Lung (tissue), 12 donors: ENCODE results near the gene CSHL1. TPM values are rescaled to one million over a fixed set of nuclear protein-coding genes. Genes with fewer than 3 reads are reported as not detected.
"Not testable (repeated sequence)": the region's sequence is repeated elsewhere in the genome, so short reads cannot be mapped to it uniquely, and the experiment has no call there.

ENCODE experiments used
- ATAC-seq: fragments of 200-7000 bp; cut with Tn5 transposase; one replicate; pipeline ENCODE4 v1.9.1; 2020; ENCODE audit warnings: moderate number of reproducible peaks; ENCODE audit not compliant: insufficient read depth, low FRiP score
- DNase-seq, 3 donors: peaks; one replicate each; pipeline ENCODE4 v3.0.0-alpha.2; 2013 to 2017
- H3K27ac ChIP-seq, 2 donors: one replicate each; pipeline ENCODE4 v1.5.1; 2013; ENCODE audit warnings: mild to moderate bottlenecking in 2 of 2, moderate library complexity in 2 of 2, control low read depth in 1 of 2, inconsistent platforms in 1 of 2, low read depth in 1 of 2, low read length in 1 of 2
- H3K27me3 ChIP-seq, 3 donors: one replicate each; pipeline ENCODE4 v1.5.1; 2013; ENCODE audit warnings: low read length in 2 of 3; ENCODE audit not compliant: control insufficient read depth in 3 of 3, insufficient read depth in 3 of 3
- H3K36me3 ChIP-seq, 4 donors: one replicate each; pipeline ENCODE4 v1.5.1; 2013; ENCODE audit warnings: low read length in 4 of 4, mild to moderate bottlenecking in 1 of 4, moderate library complexity in 1 of 4; ENCODE audit not compliant: control insufficient read depth in 4 of 4, insufficient read depth in 4 of 4
- H3K4me1 ChIP-seq, 5 donors: one replicate each; pipeline ENCODE4 v1.5.1; 2013; ENCODE audit warnings: low read length in 5 of 5, mild to moderate bottlenecking in 2 of 5, moderate library complexity in 1 of 5; ENCODE audit not compliant: control insufficient read depth in 5 of 5, insufficient read depth in 5 of 5
- H3K4me3 ChIP-seq: one replicate; pipeline ENCODE4 v1.5.1; 2013; ENCODE audit warnings: mild to moderate bottlenecking, control low read depth, moderate library complexity
- H3K9ac ChIP-seq, 2 donors: one replicate each; pipeline ENCODE4 v1.5.1; 2013; ENCODE audit warnings: low read length in 2 of 2, control low read depth in 1 of 2; ENCODE audit not compliant: insufficient read depth in 1 of 2
- H3K9me3 ChIP-seq, 4 donors: one replicate each; pipeline ENCODE4 v1.5.1; 2013; ENCODE audit warnings: low read length in 3 of 4, mild to moderate bottlenecking in 1 of 4, moderate library complexity in 1 of 4; ENCODE audit not compliant: control insufficient read depth in 4 of 4, insufficient read depth in 3 of 4
- WGBS, 2 donors: extraction: QIAGEN DNeasy Blood & Tissue Kit; methylation state at CpG; one replicate each; pipeline ENCODE4 v1.1.7; 2013; 5-methylcytosine and 5-hydroxymethylcytosine counted together
- polyA plus RNA-seq, 2 donors: library from polyadenylated mRNA; stranded (reverse); fragments of 200-250 nt; gene quantifications; one replicate each; pipeline ENCODE4 v1.2.1, GENCODE V29; 2013
- total RNA-seq, 2 donors: library from RNA; depleted of rRNA in 1 of 2; stranded (reverse); fragments of >200 nt in 1 of 2; gene quantifications; one replicate each; pipeline ENCODE4 v1.2.1, GENCODE V29; 2014 to 2021
- TF ChIP-seq, protein P1 (sequence below): IDR thresholded peaks from 2 replicates; pipeline ENCODE4 v1.5.1; 2012; ENCODE audit warnings: mild to moderate bottlenecking; ENCODE audit errors: control extremely low read depth, extremely low read depth
- donor health status: control.
- donor health status: control.
- donor health status: Bipolar disorder and iron deficiency.
- donor health status: healthy.
- donor health status: DM: yes; HTN: yes; CAD: no.

CSHL1 gene
- total and polyA plus RNA-seq, 4 donors: not detected

DNA sequence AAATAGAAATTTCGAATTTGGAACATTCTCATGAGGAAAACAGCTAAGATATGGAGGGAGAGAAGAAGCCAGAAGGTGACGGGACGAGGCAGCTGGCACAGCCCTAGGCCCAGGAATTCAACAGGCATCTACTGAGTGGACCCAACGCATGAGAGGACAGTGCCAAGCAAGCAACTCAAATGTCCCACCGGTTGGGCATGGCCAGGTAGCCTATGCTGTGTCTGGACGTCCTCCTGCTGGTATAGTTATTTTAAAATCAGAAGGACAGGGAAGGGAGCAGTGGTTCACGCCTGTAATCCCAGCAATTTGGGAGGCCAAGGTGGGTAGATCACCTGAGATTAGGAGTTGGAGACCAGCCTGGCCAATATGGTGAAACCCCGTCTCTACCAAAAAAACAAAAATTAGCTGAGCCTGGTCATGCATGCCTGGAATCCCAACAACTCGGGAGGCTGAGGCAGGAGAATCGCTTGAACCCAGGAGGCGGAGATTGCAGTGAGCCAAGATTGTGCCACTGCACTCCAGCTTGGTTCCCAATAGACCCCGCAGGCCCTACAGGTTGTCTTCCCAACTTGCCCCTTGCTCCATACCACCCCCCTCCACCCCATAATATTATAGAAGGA lies 5.6 kb upstream of the CSHL1 start:
- 85 to 94% methylated on average over 12 of the region's 12 CpGs for WGBS, 2 donors
- Histone ChIP-seq H3K4me3 (no peak overlapping the region), H3K27ac (no peak overlapping the region), H3K9ac (peak overlapping the region in 1 of 2 donors; percentile 49), H3K9me3 (no peaks in the 10 kb centered on the region), H3K4me1 (no peaks in the 10 kb centered on the region), H3K36me3 (peaks cover 0 to 3% (median 0%) of the 10 kb centered on the region in 4 donors), H3K27me3 (no peaks in the 10 kb centered on the region)
- ATAC-seq (no peak), DNase-seq (no peak)
- TF ChIP-seq, protein P1, sequence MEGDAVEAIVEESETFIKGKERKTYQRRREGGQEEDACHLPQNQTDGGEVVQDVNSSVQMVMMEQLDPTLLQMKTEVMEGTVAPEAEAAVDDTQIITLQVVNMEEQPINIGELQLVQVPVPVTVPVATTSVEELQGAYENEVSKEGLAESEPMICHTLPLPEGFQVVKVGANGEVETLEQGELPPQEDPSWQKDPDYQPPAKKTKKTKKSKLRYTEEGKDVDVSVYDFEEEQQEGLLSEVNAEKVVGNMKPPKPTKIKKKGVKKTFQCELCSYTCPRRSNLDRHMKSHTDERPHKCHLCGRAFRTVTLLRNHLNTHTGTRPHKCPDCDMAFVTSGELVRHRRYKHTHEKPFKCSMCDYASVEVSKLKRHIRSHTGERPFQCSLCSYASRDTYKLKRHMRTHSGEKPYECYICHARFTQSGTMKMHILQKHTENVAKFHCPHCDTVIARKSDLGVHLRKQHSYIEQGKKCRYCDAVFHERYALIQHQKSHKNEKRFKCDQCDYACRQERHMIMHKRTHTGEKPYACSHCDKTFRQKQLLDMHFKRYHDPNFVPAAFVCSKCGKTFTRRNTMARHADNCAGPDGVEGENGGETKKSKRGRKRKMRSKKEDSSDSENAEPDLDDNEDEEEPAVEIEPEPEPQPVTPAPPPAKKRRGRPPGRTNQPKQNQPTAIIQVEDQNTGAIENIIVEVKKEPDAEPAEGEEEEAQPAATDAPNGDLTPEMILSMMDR: no peak

DNA sequence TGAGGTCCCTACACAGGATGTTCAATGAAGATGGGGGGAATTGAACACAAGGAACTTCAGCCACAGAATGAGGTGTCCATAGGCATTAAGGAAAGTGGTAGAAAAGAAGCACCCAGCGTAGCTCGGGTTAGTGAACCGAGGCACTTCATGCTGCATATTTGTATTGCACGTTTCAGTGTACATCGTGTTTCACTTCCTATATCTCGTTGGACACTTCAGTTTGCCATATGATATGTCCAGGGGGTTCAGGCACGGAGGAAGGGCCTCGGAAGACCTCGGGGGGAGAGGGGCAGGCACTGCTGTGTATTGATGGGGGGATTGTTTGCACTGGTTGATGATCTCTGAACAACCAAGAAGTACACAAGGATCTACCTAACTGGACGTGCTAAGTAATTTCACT lies 4.7 kb upstream of the CSHL1 start:
- not testable (repeated sequence) for H3K4me3 ChIP-seq, ATAC-seq, H3K4me1 ChIP-seq, DNase-seq, H3K27me3 ChIP-seq, H3K9ac ChIP-seq, H3K27ac ChIP-seq, H3K9me3 ChIP-seq, H3K36me3 ChIP-seq
- WGBS, 2 donors: 72% methylated on average over 10 of the region's 10 CpGs

DNA sequence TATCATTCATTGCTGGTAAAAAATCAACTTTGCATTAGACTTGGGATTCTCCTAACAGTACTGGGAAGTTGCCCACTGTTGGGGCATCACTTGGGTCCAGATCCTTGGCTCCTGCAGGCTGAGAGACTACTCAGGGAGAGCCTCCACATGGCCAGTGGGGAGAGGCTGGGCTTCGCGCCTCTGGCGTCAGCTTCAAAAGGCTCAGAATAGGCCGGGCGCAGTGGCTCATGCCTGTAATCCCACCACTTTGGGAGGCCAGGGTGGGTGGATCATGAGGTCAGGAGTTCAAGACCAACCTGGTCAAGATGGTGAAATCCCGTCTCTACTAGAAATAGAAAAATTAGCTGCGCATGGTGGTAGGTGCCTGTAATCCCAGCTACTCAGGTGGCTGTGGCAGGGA lies 3.4 kb upstream of the CSHL1 start:
- peaks cover 0 to 4% (median 3%) of the 10 kb centered on the region in 3 donors for H3K27me3 ChIP-seq
- no peak overlapping the region for H3K9ac ChIP-seq
- no peak for ATAC-seq
- no peak for DNase-seq
- H3K27ac ChIP-seq: no peak overlapping the region
- 95 to 97% methylated on average over 7 of the region's 7 CpGs for WGBS, 2 donors
- H3K36me3 ChIP-seq: peaks cover 0 to 3% (median 0%) of the 10 kb centered on the region in 4 donors
- TF ChIP-seq, protein P1: no peak
- no peaks in the 10 kb centered on the region for H3K4me1 ChIP-seq
- H3K9me3 ChIP-seq: no peaks in the 10 kb centered on the region
- H3K4me3 ChIP-seq: no peak overlapping the region

DNA sequence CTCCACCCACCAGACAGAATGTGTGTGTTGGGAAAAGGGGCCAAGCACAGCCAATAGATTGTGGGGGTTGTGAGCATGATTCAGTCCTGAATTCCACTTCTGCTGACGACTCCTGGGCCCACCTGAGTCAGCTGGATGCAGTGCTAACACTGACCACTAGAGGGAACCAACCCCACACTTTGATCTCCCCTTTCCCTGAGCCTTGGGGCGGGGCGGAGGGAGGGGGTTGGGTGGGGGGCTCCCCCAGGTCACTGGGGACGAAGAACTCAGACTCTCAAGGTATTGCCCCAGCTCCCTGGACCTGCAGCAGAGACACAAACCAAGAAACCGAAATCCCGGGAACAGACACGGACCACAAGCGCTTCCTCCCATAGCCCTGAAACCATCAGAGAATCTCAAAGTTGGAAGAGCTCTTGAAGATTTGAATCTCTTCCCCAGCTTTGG lies 621 bp upstream of the CSHL1 start:
- WGBS, 2 donors: 36 to 62% methylated on average over 6 to 8 of the region's 8 CpGs
- Histone ChIP-seq H3K4me3 (no peak overlapping the region), H3K27ac (no peak overlapping the region), H3K9ac (no peak overlapping the region), H3K36me3 (peaks cover 0 to 2% (median 0%) of the 10 kb centered on the region in 4 donors), H3K27me3 (peaks cover 0 to 4% (median 3%) of the 10 kb centered on the region in 3 donors), H3K4me1 (no peaks in the 10 kb centered on the region), H3K9me3 (no peaks in the 10 kb centered on the region)
- ATAC-seq: no peak
- DNase-seq: peak in 2 of 3 donors; percentile 19 to 42
- TF ChIP-seq, protein P1: peak; percentile 29
